Measurements from ENCODE around the gene PSMB4.

DNA sequence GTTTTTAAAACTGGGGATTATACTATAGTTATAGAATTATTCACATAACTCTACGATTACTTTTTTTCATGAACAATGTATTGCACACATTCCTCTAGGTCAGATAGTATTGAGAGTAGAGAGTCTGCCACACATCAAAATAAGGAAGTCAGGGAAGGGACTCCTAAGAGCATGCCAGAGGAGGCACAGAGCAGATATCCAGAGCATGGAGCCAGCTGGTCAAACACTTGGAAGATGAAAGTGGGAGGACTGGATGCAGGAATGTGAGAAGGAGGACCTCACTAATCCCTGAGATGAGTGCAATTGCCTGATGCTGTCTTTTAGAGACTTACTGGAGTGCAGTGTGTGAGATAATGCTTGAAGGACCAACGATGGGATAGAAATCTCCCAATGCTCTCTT is 42.7 kb upstream of the PSMB4 start:
- TF ChIP-seq, protein P1, sequence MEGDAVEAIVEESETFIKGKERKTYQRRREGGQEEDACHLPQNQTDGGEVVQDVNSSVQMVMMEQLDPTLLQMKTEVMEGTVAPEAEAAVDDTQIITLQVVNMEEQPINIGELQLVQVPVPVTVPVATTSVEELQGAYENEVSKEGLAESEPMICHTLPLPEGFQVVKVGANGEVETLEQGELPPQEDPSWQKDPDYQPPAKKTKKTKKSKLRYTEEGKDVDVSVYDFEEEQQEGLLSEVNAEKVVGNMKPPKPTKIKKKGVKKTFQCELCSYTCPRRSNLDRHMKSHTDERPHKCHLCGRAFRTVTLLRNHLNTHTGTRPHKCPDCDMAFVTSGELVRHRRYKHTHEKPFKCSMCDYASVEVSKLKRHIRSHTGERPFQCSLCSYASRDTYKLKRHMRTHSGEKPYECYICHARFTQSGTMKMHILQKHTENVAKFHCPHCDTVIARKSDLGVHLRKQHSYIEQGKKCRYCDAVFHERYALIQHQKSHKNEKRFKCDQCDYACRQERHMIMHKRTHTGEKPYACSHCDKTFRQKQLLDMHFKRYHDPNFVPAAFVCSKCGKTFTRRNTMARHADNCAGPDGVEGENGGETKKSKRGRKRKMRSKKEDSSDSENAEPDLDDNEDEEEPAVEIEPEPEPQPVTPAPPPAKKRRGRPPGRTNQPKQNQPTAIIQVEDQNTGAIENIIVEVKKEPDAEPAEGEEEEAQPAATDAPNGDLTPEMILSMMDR (conservative IDR thresholded peaks at IDR 0.05; ENCODE audit: low read length): no peak
- no peak for TF ChIP-seq EZH2phosphoT487 (IDR thresholded peaks at IDR 0.05; ENCODE audit: borderline replicate concordance)
